ENCODE results near the gene SLC35F1.
"Not testable (repeated sequence)": the region's sequence is repeated elsewhere in the genome, so short reads cannot be mapped to it uniquely, and the experiment has no call there.

Gene SLC35F1

GRCh38 chr6:118016532-118016931 is 109.5 kb downstream of the SLC35F1 start:
- DNase-seq: no peak

- no peak for DNase-seq
Observed at GRCh38 chr6:118017301-118017848, 110.3 kb downstream of the SLC35F1 start.

GRCh38 chr6:118023771-118024170 is 116.7 kb downstream of the SLC35F1 start:
- DNase-seq: no peak

GRCh38 chr6:118029967-118030366 is 122.9 kb downstream of the SLC35F1 start:
- DNase-seq: no peak

- DNase-seq: not testable (repeated sequence)
Observed at GRCh38 chr6:118037479-118037878, 130.4 kb downstream of the SLC35F1 start.

- no peak for DNase-seq
Observed at GRCh38 chr6:118042855-118043254, 135.8 kb downstream of the SLC35F1 start.

GRCh38 chr6:118044275-118044674 is 137.2 kb downstream of the SLC35F1 start:
- no peak for DNase-seq

GRCh38 chr6:118054082-118054481 is 147.0 kb downstream of the SLC35F1 start:
- DNase-seq: no peak

- DNase-seq: no peak
Observed at GRCh38 chr6:118061666-118062065, 154.6 kb downstream of the SLC35F1 start.

- DNase-seq: no peak
Observed at GRCh38 chr6:118080547-118080946, 173.5 kb downstream of the SLC35F1 start.

GRCh38 chr6:118083711-118084110 is 176.6 kb downstream of the SLC35F1 start:
- no peak for DNase-seq

GRCh38 chr6:118085665-118086064 is 178.6 kb downstream of the SLC35F1 start:
- no peak for DNase-seq

GRCh38 chr6:118086159-118086558 is 179.1 kb downstream of the SLC35F1 start:
- no peak for DNase-seq

GRCh38 chr6:118092086-118092485 is 185.0 kb downstream of the SLC35F1 start:
- DNase-seq: no peak

GRCh38 chr6:118097576-118097975 is 190.5 kb downstream of the SLC35F1 start:
- DNase-seq: no peak

GRCh38 chr6:118100717-118101116 is 193.7 kb downstream of the SLC35F1 start:
- DNase-seq: no peak

GRCh38 chr6:118101220-118101619 is 194.2 kb downstream of the SLC35F1 start:
- no peak for DNase-seq

GRCh38 chr6:118101831-118102345 is 194.8 kb downstream of the SLC35F1 start:
- DNase-seq: no peak

GRCh38 chr6:118102401-118102800 is 195.3 kb downstream of the SLC35F1 start:
- no peak for DNase-seq

GRCh38 chr6:118103381-118104146 is 196.5 kb downstream of the SLC35F1 start:
- no peak for DNase-seq

GRCh38 chr6:118122161-118122725 is 215.2 kb downstream of the SLC35F1 start:
- no peak for DNase-seq

- DNase-seq: no peak
Observed at GRCh38 chr6:118122801-118123200, 215.7 kb downstream of the SLC35F1 start.

- DNase-seq: no peak
Observed at GRCh38 chr6:118123503-118124037, 216.5 kb downstream of the SLC35F1 start.

GRCh38 chr6:118124851-118125250 is 217.8 kb downstream of the SLC35F1 start:
- DNase-seq: no peak

Measured in effector CD8-positive, alpha-beta T cell (primary cell).